Measurements from ENCODE around the gene AVPR2.

The AVPR2 gene

DNA sequence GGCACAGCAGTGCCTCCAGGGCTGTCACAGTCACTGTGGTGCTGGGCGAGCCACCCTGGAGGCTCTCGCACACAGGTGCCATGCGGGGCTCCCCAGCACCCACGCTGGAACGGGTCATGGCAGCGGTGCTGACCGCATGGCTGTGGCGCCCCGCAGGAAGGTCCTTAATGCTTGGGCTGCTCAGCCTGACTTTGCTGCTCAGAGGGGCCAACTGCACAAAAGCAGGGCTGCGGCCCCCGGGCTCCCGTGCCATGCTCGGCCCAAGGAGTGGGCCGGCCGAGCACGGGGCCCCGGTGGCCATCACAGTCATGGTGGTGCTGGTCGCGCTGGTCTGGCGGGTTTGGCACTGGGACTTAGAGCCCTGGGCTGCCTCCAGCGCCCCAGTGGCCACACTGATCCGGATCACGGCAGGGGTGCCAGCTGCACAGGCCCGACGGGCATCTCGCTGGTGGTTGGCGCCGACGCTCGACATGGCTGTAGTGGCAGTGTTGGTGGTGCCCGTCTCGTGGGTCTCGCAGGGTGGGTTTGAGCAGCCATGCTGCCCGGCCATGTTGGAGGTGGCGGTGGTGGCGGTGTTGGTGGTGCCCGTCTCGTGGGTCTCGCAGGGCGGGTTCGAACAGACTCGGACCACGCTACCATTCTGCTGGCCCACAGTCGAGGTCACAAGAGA is 50.2 kb downstream of the AVPR2 start:
- no peak for DNase-seq (ENCODE audit: low read depth)
- TF ChIP-seq, protein P1, sequence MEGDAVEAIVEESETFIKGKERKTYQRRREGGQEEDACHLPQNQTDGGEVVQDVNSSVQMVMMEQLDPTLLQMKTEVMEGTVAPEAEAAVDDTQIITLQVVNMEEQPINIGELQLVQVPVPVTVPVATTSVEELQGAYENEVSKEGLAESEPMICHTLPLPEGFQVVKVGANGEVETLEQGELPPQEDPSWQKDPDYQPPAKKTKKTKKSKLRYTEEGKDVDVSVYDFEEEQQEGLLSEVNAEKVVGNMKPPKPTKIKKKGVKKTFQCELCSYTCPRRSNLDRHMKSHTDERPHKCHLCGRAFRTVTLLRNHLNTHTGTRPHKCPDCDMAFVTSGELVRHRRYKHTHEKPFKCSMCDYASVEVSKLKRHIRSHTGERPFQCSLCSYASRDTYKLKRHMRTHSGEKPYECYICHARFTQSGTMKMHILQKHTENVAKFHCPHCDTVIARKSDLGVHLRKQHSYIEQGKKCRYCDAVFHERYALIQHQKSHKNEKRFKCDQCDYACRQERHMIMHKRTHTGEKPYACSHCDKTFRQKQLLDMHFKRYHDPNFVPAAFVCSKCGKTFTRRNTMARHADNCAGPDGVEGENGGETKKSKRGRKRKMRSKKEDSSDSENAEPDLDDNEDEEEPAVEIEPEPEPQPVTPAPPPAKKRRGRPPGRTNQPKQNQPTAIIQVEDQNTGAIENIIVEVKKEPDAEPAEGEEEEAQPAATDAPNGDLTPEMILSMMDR (IDR thresholded peaks at IDR 0.05; ENCODE audit: control insufficient read depth, insufficient read depth, low read depth, low read length, missing control alignments), result no peak
- H3K4me3 ChIP-seq (ENCODE audit: control insufficient read depth, low read depth, low read length), result no peak overlapping the region

DNA sequence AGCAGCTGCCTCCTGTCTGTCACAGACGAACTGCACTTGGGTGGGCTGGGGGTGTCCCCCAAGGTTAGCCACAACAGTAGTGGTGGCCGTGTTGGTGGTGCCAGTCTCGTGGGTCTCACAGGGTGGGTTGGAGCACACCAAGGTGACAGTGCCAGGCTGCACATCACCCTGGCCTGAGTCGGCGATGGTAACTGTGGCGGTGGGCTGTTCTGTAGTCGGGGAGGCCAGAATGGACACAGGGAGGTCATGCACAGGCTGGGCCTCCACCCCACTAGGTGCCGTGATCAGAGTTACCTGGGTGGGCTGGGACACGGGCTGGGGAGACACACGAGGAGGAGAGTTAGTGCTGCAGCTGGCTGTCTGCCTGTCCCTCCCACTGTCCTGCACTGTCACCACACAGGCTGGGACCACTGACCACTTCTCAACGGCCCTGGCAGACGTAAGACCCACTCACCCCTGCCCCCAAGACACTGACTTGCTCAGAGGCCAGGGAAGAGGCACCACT is 50.8 kb downstream of the AVPR2 start:
- H3K4me3 ChIP-seq (ENCODE audit: control insufficient read depth, low read depth, low read length), result no peak overlapping the region
- TF ChIP-seq, protein P1 (IDR thresholded peaks at IDR 0.05; ENCODE audit: control insufficient read depth, insufficient read depth, low read depth, low read length, missing control alignments), result no peak
- DNase-seq (ENCODE audit: low read depth), result no peak

DNA sequence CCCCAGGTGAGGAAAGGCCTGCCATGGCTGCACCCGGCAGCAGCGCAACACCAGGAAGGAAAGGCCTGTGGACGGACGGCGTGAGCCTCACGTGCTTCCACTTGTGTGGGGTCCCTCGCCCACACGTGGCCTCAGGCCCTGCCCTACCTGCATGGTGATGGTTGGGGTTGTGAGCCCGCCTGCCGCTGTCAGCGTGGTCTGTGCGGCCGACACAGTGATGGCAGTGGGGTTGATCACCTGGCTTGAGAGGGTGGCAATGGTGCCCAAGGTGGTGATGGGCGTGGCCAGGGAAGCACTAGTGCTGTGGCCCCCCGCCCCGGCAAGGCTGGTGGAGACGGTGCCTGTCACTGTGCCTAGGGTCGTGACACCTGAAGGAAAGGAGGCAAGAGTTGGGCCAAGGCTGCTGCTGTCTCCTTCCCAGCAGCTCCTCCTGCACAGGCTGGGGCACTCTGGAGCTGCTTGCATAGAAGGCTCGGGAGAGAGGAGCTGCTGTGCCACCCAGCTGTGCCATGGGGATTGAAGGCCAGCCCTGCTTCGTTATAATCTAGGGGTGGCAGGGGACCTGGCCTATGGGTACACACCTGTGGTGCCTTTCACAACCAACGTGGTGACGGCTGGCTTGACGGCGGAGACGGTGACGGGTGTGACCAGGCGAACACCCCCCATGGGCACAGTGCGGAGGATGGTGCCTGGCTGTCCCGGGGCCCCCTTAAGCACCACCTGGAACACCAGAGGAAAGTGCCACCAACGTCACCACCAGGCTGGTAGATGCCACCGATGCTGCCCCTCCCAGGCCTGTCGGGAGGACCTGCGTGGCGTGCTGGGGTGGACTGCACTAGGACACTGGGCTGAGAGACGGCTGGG is 51.8 kb downstream of the AVPR2 start:
- TF ChIP-seq, protein P1 (IDR thresholded peaks at IDR 0.05; ENCODE audit: control insufficient read depth, insufficient read depth, low read depth, low read length, missing control alignments), result no peak
- DNase-seq (ENCODE audit: low read depth), result no peak
- H3K4me3 ChIP-seq (ENCODE audit: control insufficient read depth, low read depth, low read length), result no peak overlapping the region
